ENCODE measurements around the gene FSCN2. TPM values are rescaled to one million over a fixed set of nuclear protein-coding genes. Genes with fewer than 3 reads are reported as not detected.

FSCN2 gene
- total and polyA plus RNA-seq, 2 donors from 2014 or later, result 0.26 to 3.8 TPM

DNA sequence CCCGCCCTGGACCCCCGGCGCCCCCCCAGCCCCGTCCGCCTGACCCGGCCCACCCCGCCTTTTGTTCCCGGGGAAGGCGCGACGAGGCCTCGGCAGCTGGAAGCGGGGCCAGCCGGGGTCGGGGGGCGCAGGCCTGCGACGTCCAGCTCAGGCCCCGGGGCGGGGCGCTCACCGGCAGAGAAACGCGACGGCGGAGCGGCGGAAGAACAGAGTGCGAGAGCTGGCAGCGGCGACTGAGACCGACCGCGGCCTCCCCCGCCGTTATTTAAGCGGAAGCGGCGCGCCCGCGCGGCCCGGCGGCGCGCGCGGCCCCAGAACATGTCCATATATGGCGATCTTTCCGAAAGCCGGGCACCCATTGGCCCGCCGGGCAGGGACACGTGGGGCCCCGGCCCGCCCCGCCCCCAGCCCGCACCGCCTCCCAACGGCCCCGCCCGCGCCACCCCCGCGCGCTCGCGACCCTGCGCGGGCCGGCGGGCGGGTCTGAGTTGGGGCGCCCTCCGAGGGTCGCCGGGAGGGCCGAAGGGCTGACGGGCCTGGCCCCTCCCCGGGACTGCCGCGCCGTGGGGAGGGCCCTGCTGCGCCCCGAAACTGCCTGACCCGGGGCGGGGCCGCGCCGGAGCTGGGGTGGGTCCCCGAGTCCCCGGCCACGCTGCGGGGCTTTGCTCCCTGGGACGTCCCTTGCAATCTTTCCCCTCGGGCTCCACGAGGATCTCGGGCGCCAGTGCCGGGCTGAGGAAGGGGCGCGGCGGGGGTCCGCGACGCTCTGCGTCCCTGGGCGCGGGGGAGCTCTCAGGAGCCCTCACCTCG lies 15.4 kb upstream of the FSCN2 start, which contains the start of gene ACTG1:
Gene ACTG1 (minus strand): TSS at position 238 of the 810 bp plus-strand sequence. CDS start 445 bp downstream, outside the sequence.
- peaks cover 11 to 28% (median 20%) of the 10 kb centered on the region in 3 donors for H3K36me3 ChIP-seq (ENCODE audit: control insufficient read depth in 2 of 3, insufficient read depth in 3 of 3, low read length in 3 of 3)
- peaks cover 3 to 29% (median 3%) of the 10 kb centered on the region in 3 donors for H3K4me1 ChIP-seq (ENCODE audit: control insufficient read depth in 2 of 3, insufficient read depth in 2 of 3, low read depth in 1 of 3, low read length in 3 of 3)
- peak within 1 kb of the TSS; percentile 87 to 97 (median 90) for H3K9ac ChIP-seq (ENCODE audit: low read length in 3 of 3)
- intact Hi-C loops (cut with DNase I), result no loop called here
- peak within 1 kb of the TSS; percentile 84 to 96 (median 94) for H3K4me3 ChIP-seq (ENCODE audit: low read length in 3 of 3)
- H3K27ac ChIP-seq (ENCODE audit: low read depth in 2 of 2, low read length in 2 of 2), result peak within 1 kb of the TSS; percentile 99
- TF ChIP-seq, protein P1, sequence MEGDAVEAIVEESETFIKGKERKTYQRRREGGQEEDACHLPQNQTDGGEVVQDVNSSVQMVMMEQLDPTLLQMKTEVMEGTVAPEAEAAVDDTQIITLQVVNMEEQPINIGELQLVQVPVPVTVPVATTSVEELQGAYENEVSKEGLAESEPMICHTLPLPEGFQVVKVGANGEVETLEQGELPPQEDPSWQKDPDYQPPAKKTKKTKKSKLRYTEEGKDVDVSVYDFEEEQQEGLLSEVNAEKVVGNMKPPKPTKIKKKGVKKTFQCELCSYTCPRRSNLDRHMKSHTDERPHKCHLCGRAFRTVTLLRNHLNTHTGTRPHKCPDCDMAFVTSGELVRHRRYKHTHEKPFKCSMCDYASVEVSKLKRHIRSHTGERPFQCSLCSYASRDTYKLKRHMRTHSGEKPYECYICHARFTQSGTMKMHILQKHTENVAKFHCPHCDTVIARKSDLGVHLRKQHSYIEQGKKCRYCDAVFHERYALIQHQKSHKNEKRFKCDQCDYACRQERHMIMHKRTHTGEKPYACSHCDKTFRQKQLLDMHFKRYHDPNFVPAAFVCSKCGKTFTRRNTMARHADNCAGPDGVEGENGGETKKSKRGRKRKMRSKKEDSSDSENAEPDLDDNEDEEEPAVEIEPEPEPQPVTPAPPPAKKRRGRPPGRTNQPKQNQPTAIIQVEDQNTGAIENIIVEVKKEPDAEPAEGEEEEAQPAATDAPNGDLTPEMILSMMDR (IDR thresholded peaks at IDR 0.05; ENCODE audit: borderline replicate concordance, extremely low read depth, insufficient read depth), result no peak
- no peak for FAIRE-seq
- no peaks in the 10 kb centered on the region for H3K27me3 ChIP-seq (ENCODE audit: control insufficient read depth, insufficient read depth, low read length)
- H3K9me3 ChIP-seq (ENCODE audit: control insufficient read depth in 2 of 3, insufficient read depth in 1 of 3, low read length in 3 of 3), result no peaks in the 10 kb centered on the region
- peak; percentile 95 to 98 (median 97) for DNase-seq

DNA sequence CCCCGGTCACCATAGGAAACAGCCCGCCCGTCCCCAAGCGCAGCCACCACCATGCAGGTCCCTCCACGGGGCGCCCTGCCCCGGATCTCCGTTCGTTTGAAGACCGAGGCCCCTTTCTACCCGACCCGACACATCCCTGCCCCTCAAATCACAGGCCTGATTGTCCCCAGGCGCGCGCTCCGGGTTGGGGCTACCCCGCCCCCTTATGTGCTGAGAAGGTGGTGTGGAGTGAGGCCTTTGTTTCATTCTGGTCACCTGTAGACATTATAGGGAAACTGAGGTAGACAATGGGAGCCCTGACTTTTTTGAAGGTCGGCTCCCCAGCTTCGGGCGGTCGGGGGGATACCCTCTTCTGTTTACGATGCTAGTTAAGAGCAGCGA lies 14.8 kb upstream of the FSCN2 start:
- intact Hi-C loops (cut with DNase I), result no loop called here
- peak overlapping the region; percentile 99 for H3K27ac ChIP-seq (ENCODE audit: low read depth in 2 of 2, low read length in 2 of 2)
- DNase-seq, result peak; percentile 76 to 91 (median 85)
- H3K4me1 ChIP-seq (ENCODE audit: control insufficient read depth in 2 of 3, insufficient read depth in 2 of 3, low read depth in 1 of 3, low read length in 3 of 3), result peaks cover 3 to 34% (median 3%) of the 10 kb centered on the region in 3 donors
- TF ChIP-seq, protein P1 (IDR thresholded peaks at IDR 0.05; ENCODE audit: borderline replicate concordance, extremely low read depth, insufficient read depth), result no peak
- peak overlapping the region in 2 of 3 donors; percentile 87 to 90 for H3K9ac ChIP-seq (ENCODE audit: low read length in 3 of 3)
- H3K9me3 ChIP-seq (ENCODE audit: control insufficient read depth in 2 of 3, insufficient read depth in 1 of 3, low read length in 3 of 3), result no peaks in the 10 kb centered on the region
- no peaks in the 10 kb centered on the region for H3K27me3 ChIP-seq (ENCODE audit: control insufficient read depth, insufficient read depth, low read length)
- peaks cover 11 to 28% (median 20%) of the 10 kb centered on the region in 3 donors for H3K36me3 ChIP-seq (ENCODE audit: control insufficient read depth in 2 of 3, insufficient read depth in 3 of 3, low read length in 3 of 3)
- no peak for FAIRE-seq
- peak overlapping the region; percentile 31 to 73 (median 39) for H3K4me3 ChIP-seq (ENCODE audit: low read length in 3 of 3)

DNA sequence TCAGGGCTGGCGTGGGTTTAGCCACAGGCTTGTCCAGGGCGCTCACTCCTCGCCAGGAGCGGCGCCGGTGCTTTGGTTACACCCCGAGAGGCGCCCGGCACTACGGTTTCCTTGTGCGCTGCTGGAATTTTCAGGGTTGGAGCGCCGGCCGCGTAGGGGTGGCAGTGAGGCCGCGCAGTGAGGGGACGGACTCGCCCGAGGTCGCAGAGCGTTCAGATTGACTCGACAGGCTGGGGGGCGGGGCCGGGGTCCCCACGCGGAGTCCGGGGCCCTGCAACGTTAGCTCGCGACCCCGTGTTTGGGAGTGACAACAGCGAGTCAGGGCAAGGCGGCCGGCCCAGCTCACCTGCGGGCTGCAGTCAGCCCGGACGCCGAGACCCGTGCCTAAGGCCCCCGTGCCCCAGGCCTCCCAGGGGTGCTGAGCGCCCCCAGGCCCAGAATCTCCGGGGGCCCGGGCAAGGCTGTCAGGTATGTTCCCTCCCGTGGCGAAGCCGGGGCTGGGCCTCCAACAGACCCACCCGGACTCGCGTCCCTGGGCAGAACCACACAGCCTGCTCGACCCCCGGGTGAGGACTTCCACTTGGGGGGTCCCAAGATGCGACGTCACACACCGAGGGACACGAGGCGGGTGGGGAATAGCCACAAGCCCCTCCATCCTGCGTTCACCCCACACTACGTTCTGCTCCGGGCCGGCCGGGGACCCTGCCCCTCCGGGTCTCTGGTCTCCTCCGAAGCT lies 14.3 kb upstream of the FSCN2 start:
- Histone ChIP-seq H3K9ac (ENCODE audit: low read length in 3 of 3) (peak overlapping the region in 2 of 3 donors; percentile 87 to 90), H3K27ac (ENCODE audit: low read depth in 2 of 2, low read length in 2 of 2) (peak overlapping the region; percentile 99), H3K4me1 (ENCODE audit: control insufficient read depth in 2 of 3, insufficient read depth in 2 of 3, low read depth in 1 of 3, low read length in 3 of 3) (peaks cover 1 to 33% (median 3%) of the 10 kb centered on the region in 3 donors), H3K36me3 (ENCODE audit: control insufficient read depth in 2 of 3, insufficient read depth in 3 of 3, low read length in 3 of 3) (peaks cover 11 to 28% (median 17%) of the 10 kb centered on the region in 3 donors), H3K27me3 (ENCODE audit: control insufficient read depth, insufficient read depth, low read length) (no peaks in the 10 kb centered on the region), H3K9me3 (ENCODE audit: control insufficient read depth in 2 of 3, insufficient read depth in 1 of 3, low read length in 3 of 3) (no peaks in the 10 kb centered on the region), H3K4me3 (ENCODE audit: low read length in 3 of 3) (peak overlapping the region; percentile 53 to 73 (median 58))
- no peak for FAIRE-seq
- TF ChIP-seq, protein P1 (IDR thresholded peaks at IDR 0.05; ENCODE audit: borderline replicate concordance, extremely low read depth, insufficient read depth), result no peak
- intact Hi-C loops (cut with DNase I), result no loop called here
- peak; percentile 85 to 94 (median 89) for DNase-seq

Measured in kidney (tissue), 14 donors.